Small intestine (tissue), 7 donors: ENCODE data around the gene RASA3. TPM values are rescaled to one million over a fixed set of nuclear protein-coding genes. Genes with fewer than 3 reads are reported as not detected.
"Not testable (repeated sequence)": the region's sequence is repeated elsewhere in the genome, so short reads cannot be mapped to it uniquely, and the experiment has no call there.

Experiments
- DNase-seq, 2 donors: peaks; one replicate each; pipeline versions ENCODE4 v3.0.0 to v3.0.0-alpha.2; 2013
- FAIRE-seq: peaks from 2 replicates; lab custom pipeline; 2012; peaks lifted over from hg19 to GRCh38; lab: Jason Lieb, UNC
- H3K27ac ChIP-seq, 3 donors: one replicate each; pipeline ENCODE4 v1.5.1; 2013; ENCODE audit warnings: low read length in 2 of 3, mild to moderate bottlenecking in 2 of 3, control low read depth in 1 of 3, inconsistent platforms in 1 of 3, low read depth in 1 of 3, moderate library complexity in 1 of 3
- H3K27me3 ChIP-seq, 3 donors: one replicate each; pipeline ENCODE4 v1.6.1; 2013; ENCODE audit warnings: low read length in 3 of 3, inconsistent platforms in 1 of 3; ENCODE audit not compliant: control insufficient read depth in 3 of 3, insufficient read depth in 3 of 3
- H3K36me3 ChIP-seq, 3 donors: one replicate each; pipeline ENCODE4 v1.6.1; 2013; ENCODE audit warnings: low read length in 3 of 3, inconsistent platforms in 1 of 3, low read depth in 1 of 3, mild to moderate bottlenecking in 1 of 3, moderate library complexity in 1 of 3; ENCODE audit not compliant: control insufficient read depth in 3 of 3, insufficient read depth in 2 of 3
- H3K4me1 ChIP-seq, 3 donors: one replicate each; pipeline ENCODE4 v1.6.1; 2013; ENCODE audit warnings: low read length in 2 of 3, inconsistent platforms in 1 of 3, low read depth in 1 of 3, mild to moderate bottlenecking in 1 of 3, moderate library complexity in 1 of 3; ENCODE audit not compliant: control insufficient read depth in 3 of 3, insufficient read depth in 2 of 3
- H3K4me3 ChIP-seq, 3 donors: one replicate each; pipeline ENCODE4 v1.5.1; 2013; ENCODE audit warnings: low read length in 3 of 3, control low read depth in 1 of 3, inconsistent platforms in 1 of 3, low read depth in 1 of 3, mild to moderate bottlenecking in 1 of 3, moderate library complexity in 1 of 3
- H3K9me3 ChIP-seq, 2 donors: one replicate each; pipeline ENCODE4 v1.6.1; 2013; ENCODE audit warnings: low read depth in 1 of 2, low read length in 1 of 2; ENCODE audit not compliant: control insufficient read depth in 2 of 2, insufficient read depth in 1 of 2
- WGBS, 3 donors: extraction: QIAGEN DNeasy Blood & Tissue Kit; methylation state at CpG; one replicate each; pipeline ENCODE4 v1.1.7; 2013; 5-methylcytosine and 5-hydroxymethylcytosine counted together
- polyA plus RNA-seq, 4 donors: library from polyadenylated mRNA; stranded (reverse) in 3 of 4; unstranded in 1 of 4; fragments of 200-250 nt in 3 of 4; fragments of 120-200 nt in 1 of 4; gene quantifications; one replicate each; pipeline versions ENCODE4 v1.2.1 to v1.2.3, GENCODE V29; 2013
- donor health status: healthy with polysubstance abuse.
- donor health status: control.
- donor health status: control.
- donor health status: Bipolar disorder and iron deficiency.
- donor health status: healthy.

The RASA3 gene
- polyA plus RNA-seq, 4 donors, result 2.0 to 7.2 (median 6.5) TPM

DNA sequence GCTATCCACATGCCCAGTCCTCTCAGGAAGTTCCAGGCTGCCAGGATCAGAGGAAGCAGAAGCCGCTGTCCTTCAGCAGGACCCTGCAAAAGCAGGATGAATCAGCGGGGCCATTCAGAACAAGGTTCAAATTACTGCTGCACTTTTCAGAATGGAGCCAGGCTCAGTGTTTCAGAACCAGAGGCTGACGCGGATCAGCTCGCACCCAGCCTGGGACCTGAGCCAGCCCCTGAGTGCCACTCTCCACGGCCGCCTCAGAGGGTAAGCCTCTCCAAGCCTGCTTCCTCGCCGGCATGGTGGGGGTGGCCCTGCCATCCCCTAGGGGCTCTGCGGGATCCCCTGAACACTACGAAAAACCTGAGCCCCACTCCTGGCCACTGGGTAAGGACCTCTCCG, 24.7 kb downstream of the RASA3 start:
- H3K27ac ChIP-seq, result peak overlapping the region in 1 of 3 donors; percentile 20
- FAIRE-seq (no peak), DNase-seq (no peak)
- peaks cover 0 to 4% of the 10 kb centered on the region in 2 donors for H3K9me3 ChIP-seq
- no peaks in the 10 kb centered on the region for H3K27me3 ChIP-seq
- 65 to 83% (median 83%) methylated on average over 12 of the region's 12 CpGs for WGBS, 3 donors
- H3K36me3 ChIP-seq, result peaks cover 0 to 16% (median 0%) of the 10 kb centered on the region in 3 donors
- H3K4me3 ChIP-seq, result no peak overlapping the region
- peaks cover 0 to 15% (median 0%) of the 10 kb centered on the region in 3 donors for H3K4me1 ChIP-seq

DNA sequence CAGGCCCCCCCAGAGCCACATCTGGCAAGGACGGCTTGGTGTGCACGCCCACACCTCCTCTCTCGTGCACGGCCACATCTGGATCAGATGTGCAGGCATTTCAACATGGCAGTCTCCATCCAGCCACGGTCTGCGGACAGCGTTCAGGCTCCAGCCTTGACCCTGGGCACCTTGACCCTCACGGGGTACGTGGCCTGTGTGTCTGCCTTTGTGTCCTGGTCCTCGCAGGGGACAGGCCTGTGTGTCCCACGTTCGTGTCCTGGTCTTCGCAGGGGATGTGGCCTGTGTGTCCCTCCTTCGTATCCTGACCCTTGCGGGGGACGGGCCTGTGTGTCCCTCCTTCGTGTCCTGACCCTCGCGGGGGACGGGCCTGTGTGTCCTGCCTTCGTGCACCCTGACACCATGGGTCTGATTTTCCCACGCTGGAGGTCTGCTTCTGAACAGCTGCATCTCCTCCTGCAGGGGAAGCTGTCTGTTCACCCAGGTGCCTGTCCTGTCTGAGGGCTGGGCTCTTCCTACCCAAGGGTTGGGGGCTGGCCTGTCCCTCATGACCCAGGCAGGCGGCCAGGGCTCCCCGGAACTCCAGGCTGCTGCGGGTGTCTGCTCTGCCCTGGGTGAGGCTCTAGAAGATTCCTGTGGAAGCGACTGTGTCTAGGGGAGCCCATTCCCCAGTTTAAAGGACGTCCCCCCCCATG, 25.3 kb downstream of the RASA3 start:
- peaks cover 0 to 11% (median 0%) of the 10 kb centered on the region in 3 donors for H3K4me1 ChIP-seq
- no peak for FAIRE-seq
- 87 to 92% (median 91%) methylated on average over 26 to 27 of the region's 27 CpGs for WGBS, 3 donors
- peaks cover 0 to 13% (median 0%) of the 10 kb centered on the region in 3 donors for H3K36me3 ChIP-seq
- H3K4me3 ChIP-seq, result no peak overlapping the region
- H3K27me3 ChIP-seq, result no peaks in the 10 kb centered on the region
- H3K9me3 ChIP-seq, result peaks cover 0 to 4% of the 10 kb centered on the region in 2 donors
- no peak overlapping the region for H3K27ac ChIP-seq
- DNase-seq, result no peak

DNA sequence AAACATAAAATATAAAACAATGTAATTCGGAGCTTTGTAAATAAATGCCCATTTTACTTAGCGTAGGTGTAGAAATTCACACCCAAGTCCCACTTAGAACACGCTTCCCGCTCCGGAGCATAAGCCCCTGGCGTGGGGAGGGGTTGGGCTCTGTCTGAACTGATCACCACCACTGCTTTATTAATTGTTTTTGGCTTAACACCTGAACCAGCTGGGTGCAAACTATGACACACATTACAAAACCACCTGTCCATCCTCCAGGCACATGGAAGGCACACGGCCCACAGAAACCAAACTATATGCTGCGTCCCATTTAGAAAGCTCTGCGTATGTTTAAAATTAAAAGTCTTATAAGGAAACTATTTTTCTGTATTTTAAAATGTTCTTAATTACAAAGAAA, 25.9 kb downstream of the RASA3 start:
- Histone ChIP-seq H3K4me3 (no peak overlapping the region), H3K36me3 (peaks cover 0 to 13% (median 0%) of the 10 kb centered on the region in 3 donors), H3K27me3 (no peaks in the 10 kb centered on the region), H3K4me1 (peaks cover 0 to 9% (median 0%) of the 10 kb centered on the region in 3 donors), H3K9me3 (peaks cover 0 to 4% of the 10 kb centered on the region in 2 donors), H3K27ac (no peak overlapping the region)
- WGBS, 3 donors, result 90 to 95% (median 93%) methylated on average over 9 of the region's 9 CpGs
- FAIRE-seq (no peak), DNase-seq (no peak)

DNA sequence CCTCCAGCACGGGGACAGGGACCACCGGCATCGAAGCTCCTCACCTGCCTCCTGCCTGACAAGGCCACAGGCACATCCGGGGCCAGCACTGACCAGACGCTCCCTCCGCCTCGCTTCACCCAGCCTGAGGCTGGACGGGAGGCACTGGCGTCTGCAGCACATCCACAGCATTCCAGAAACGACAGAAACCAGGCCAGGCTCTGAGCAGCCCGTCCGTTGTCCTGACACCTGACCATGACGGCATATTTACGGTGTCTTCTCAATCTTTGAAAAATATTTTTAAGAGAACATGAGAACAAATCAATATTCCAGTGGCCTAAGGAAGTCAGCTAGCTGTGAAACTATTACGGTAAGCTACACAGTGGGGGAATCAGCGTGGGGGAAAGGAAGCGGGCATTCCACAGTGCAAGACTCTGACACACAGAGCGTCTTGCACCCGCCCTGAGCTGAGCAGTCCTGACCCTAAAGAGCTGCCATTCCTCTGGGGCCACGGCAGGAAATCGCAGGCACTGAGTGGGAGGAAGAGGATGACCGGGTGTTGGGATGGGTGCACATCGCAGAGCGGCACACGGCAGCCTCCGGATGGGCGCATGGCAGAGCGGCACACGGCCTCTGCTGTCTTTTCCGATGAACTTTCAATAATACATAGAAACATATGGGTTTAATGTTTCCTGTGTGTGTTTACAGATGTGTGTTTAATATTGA, 26.8 kb downstream of the RASA3 start:
- DNase-seq (no peak), FAIRE-seq (no peak)
- Histone ChIP-seq H3K4me1 (peaks cover 0 to 9% (median 0%) of the 10 kb centered on the region in 3 donors), H3K4me3 (no peak overlapping the region), H3K9me3 (peaks cover 0 to 4% of the 10 kb centered on the region in 2 donors), H3K27ac (no peak overlapping the region), H3K36me3 (peaks cover 0 to 13% (median 0%) of the 10 kb centered on the region in 3 donors), H3K27me3 (no peaks in the 10 kb centered on the region)
- WGBS, 3 donors, result 82 to 92% (median 89%) methylated on average over 30 of the region's 30 CpGs

GRCh38 chr13:114104655-114105520, 27.5 kb downstream of the RASA3 start:
- FAIRE-seq, result no peak
- H3K36me3 ChIP-seq, result peaks cover 0 to 13% (median 0%) of the 10 kb centered on the region in 3 donors
- peaks cover 0 to 2% (median 0%) of the 10 kb centered on the region in 3 donors for H3K4me1 ChIP-seq
- no peak overlapping the region for H3K4me3 ChIP-seq
- DNase-seq, result no peak
- 76 to 83% (median 80%) methylated on average over 23 to 24 of the region's 24 CpGs for WGBS, 3 donors
- H3K27ac ChIP-seq, result no peak overlapping the region
- peaks cover 0 to 4% of the 10 kb centered on the region in 2 donors for H3K9me3 ChIP-seq
- H3K27me3 ChIP-seq, result no peaks in the 10 kb centered on the region

DNA sequence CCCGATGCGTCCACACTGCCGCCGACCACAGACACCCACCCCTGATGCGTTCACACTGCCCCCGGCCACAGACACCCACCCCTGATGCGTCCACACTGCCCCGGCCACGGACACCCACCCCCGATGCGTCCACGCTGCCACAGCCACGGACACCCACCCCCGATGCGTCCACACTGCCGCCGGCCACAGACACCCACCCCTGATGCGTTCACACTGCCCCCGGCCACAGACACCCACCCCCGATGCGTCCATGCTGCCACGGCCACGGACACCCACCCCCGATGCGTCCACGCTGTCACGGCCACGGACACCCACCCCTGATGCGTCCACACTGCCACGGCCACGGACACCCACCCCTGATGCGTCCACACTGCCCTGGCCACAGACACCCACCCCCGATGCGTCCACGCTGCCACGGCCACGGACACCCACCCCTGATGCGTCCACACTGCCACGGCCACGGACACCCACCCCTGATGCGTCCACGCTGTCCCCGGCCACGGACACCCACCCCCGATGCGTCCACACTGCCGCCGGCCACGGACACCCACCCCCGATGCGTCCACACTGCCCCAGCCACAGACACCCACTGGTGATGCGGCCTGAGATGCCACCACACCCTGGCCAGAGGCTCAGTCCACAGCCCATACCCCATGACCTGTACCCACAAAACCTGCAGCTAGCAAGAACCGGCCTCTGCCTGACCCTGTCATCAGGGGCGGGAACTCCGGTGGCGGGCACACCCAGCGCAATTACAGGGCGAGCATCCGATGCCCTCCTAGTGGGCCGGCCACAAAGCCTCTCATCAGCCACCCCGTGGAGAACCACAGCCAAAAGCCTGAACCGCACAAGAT, 28.4 kb downstream of the RASA3 start:
- Histone ChIP-seq H3K9me3 (peaks cover 0 to 4% of the 10 kb centered on the region in 2 donors), H3K27ac (no peak overlapping the region), H3K4me3 (no peak overlapping the region), H3K27me3 (no peaks in the 10 kb centered on the region), H3K4me1 (no peaks in the 10 kb centered on the region), H3K36me3 (peaks cover 0 to 10% (median 0%) of the 10 kb centered on the region in 3 donors)
- FAIRE-seq (no peak), DNase-seq (no peak)
- WGBS, 3 donors, result 89 to 96% (median 94%) methylated on average over 45 to 61 of the region's 62 CpGs

- not testable (repeated sequence) for DNase-seq, H3K9me3 ChIP-seq, H3K4me3 ChIP-seq, H3K4me1 ChIP-seq, H3K27me3 ChIP-seq, H3K27ac ChIP-seq, FAIRE-seq, H3K36me3 ChIP-seq
- 96 to 99% (median 97%) methylated on average over 12 to 16 of the region's 20 CpGs for WGBS, 3 donors
Measured at GRCh38 chr13:114103289-114103621, 29.2 kb downstream of the RASA3 start.
